HL-60 (cell line): ENCODE results near the gene HNRNPA3.
A peak's percentile ranks its signal among the peaks of the same experiment; 100 is the strongest.

Source experiments
- DNase-seq, 2 experiments: peaks; one replicate each; pipeline ENCODE4 v3.0.0-alpha.2; 2010 to 2020; ENCODE audit warnings: low read depth in 1 of 2, low spot score in 1 of 2
- H3K27ac ChIP-seq: fragments of 250-450 bp; sonication (Bioruptor Pico); replicated peaks from 2 replicates; pipeline ENCODE4 v1.5.1; 2020; ENCODE audit warnings: mild to moderate bottlenecking, moderate library complexity
- H3K27me3 ChIP-seq: fragments of 250-450 bp; sonication (Bioruptor Pico); 2 replicates; pipeline ENCODE4 v1.5.1; 2021; ENCODE audit warnings: mild to moderate bottlenecking, moderate library complexity; ENCODE audit not compliant: insufficient read depth, poor library complexity, severe bottlenecking
- H3K4me3 ChIP-seq: replicated peaks from 2 replicates; pipeline ENCODE4 v1.5.1; 2011; ENCODE audit warnings: mild to moderate bottlenecking, control low read depth, low read length; ENCODE audit not compliant: insufficient read depth
- GABPA ChIP-seq: IDR thresholded peaks from 2 replicates; pipeline ENCODE4 v1.6.1; 2012; ENCODE audit warnings: low read depth
- POLR2AphosphoS5 ChIP-seq: IDR thresholded peaks from 2 replicates; pipeline ENCODE4 v1.6.1; 2012; ENCODE audit warnings: low read depth
- SPI1 ChIP-seq: IDR thresholded peaks from 2 replicates; pipeline ENCODE4 v1.6.1; 2012; ENCODE audit warnings: low read depth, mild to moderate bottlenecking, borderline replicate concordance
- long read RNA-seq: library from polyadenylated mRNA; unstranded; transcript quantifications from one replicate; pipeline ENCODE4 v2.0.0, GENCODE V29; 2020
- TF ChIP-seq, protein P1 (sequence below): IDR thresholded peaks from 2 replicates; pipeline ENCODE4 v1.6.1; 2012; ENCODE audit warnings: low read depth; ENCODE audit not compliant: insufficient replicate concordance
- TF ChIP-seq, protein P2 (sequence below): IDR thresholded peaks from one replicate; pipeline ENCODE4 v1.5.1; 2011; ENCODE audit warnings: low read length, control low read depth, inconsistent platforms; ENCODE audit not compliant: insufficient read depth

Gene HNRNPA3
- long read RNA-seq, full-length matches to known transcripts, result 32 of 85 reads
- long read RNA-seq, partial matches to known transcripts, result 19 of 85 reads
- long read RNA-seq, other reads (novel, unspliced or antisense), result 34 of 85 reads

DNA sequence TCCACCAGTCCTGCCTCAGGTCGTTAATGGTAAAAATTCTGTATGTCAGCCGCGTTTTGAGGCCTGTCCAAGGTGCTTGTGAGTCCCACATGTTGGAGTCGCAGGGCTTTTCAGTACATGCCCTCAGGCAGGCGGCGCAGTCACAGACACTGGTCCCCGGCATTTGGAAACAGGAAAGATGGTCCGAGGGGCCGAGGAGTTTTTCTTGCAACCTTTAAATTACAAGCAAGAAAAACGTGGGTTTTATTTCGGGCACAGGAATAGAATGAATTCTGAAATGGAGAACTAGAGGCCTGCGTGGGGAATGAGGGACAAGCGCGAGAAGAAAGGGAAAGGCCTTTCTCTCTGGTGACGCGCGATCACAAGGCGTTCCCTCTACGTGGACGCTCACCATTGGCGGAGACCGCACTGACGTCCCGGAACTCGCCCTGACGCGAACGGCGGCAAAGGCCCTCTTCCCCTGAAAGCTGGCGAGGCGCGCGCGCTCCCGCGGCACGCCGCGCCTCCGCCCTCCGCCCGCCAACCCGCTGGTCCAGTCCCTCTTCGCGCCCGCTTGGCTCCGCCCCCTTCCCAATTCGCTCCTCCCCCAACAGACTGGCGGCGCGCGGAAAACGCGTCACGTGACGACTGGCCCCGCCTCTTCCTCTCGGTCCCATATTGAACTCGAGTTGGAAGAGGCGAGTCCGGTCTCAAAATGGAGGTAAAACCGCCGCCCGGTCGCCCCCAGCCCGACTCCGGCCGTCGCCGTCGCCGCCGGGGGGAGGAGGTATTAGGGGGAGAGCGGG, at the start of gene HNRNPA3:
Gene HNRNPA3, plus strand, starts transcription at position 689 of the 785 bp plus-strand sequence. Its CDS starts 6 bp downstream, at position 695.
- TF ChIP-seq POLR2AphosphoS5, result peak; percentile 91
- TF ChIP-seq, protein P1, sequence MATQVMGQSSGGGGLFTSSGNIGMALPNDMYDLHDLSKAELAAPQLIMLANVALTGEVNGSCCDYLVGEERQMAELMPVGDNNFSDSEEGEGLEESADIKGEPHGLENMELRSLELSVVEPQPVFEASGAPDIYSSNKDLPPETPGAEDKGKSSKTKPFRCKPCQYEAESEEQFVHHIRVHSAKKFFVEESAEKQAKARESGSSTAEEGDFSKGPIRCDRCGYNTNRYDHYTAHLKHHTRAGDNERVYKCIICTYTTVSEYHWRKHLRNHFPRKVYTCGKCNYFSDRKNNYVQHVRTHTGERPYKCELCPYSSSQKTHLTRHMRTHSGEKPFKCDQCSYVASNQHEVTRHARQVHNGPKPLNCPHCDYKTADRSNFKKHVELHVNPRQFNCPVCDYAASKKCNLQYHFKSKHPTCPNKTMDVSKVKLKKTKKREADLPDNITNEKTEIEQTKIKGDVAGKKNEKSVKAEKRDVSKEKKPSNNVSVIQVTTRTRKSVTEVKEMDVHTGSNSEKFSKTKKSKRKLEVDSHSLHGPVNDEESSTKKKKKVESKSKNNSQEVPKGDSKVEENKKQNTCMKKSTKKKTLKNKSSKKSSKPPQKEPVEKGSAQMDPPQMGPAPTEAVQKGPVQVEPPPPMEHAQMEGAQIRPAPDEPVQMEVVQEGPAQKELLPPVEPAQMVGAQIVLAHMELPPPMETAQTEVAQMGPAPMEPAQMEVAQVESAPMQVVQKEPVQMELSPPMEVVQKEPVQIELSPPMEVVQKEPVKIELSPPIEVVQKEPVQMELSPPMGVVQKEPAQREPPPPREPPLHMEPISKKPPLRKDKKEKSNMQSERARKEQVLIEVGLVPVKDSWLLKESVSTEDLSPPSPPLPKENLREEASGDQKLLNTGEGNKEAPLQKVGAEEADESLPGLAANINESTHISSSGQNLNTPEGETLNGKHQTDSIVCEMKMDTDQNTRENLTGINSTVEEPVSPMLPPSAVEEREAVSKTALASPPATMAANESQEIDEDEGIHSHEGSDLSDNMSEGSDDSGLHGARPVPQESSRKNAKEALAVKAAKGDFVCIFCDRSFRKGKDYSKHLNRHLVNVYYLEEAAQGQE, result peak; percentile 79
- TF ChIP-seq GABPA, result no peak
- Histone ChIP-seq H3K27me3 (no peaks in the 10 kb centered on the region), H3K4me3 (peak within 1 kb of the TSS; percentile 72), H3K27ac (peak within 1 kb of the TSS; percentile 98)
- DNase-seq, result peak; percentile 98 to 99

DNA sequence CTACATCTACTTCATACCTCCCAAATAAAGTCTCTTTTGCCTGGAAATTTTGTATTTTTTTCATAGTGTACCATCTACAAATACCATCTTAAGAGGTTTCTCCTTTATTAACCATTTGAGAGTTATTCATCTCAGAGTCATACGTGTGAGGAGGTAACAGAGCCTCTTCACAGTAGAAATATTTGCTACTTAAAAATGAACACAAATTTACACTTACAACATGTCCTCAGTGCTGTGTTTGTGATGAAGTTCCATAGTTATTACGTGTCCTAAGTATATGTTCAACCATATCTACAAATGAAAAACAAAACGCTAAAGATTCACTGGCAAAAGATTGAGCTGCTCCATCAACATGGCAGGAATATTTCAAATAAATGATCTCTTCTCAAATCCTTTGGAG, 48.5 kb upstream of the HNRNPA3 start:
- TF ChIP-seq POLR2AphosphoS5 (no peak), GABPA (no peak), SPI1 (no peak)
- TF ChIP-seq, protein P2, sequence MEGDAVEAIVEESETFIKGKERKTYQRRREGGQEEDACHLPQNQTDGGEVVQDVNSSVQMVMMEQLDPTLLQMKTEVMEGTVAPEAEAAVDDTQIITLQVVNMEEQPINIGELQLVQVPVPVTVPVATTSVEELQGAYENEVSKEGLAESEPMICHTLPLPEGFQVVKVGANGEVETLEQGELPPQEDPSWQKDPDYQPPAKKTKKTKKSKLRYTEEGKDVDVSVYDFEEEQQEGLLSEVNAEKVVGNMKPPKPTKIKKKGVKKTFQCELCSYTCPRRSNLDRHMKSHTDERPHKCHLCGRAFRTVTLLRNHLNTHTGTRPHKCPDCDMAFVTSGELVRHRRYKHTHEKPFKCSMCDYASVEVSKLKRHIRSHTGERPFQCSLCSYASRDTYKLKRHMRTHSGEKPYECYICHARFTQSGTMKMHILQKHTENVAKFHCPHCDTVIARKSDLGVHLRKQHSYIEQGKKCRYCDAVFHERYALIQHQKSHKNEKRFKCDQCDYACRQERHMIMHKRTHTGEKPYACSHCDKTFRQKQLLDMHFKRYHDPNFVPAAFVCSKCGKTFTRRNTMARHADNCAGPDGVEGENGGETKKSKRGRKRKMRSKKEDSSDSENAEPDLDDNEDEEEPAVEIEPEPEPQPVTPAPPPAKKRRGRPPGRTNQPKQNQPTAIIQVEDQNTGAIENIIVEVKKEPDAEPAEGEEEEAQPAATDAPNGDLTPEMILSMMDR, result no peak
- TF ChIP-seq, protein P1, result no peak
- DNase-seq, result no peak
- Histone ChIP-seq H3K27me3 (no peaks in the 10 kb centered on the region), H3K4me3 (no peak overlapping the region), H3K27ac (no peak overlapping the region)

DNA sequence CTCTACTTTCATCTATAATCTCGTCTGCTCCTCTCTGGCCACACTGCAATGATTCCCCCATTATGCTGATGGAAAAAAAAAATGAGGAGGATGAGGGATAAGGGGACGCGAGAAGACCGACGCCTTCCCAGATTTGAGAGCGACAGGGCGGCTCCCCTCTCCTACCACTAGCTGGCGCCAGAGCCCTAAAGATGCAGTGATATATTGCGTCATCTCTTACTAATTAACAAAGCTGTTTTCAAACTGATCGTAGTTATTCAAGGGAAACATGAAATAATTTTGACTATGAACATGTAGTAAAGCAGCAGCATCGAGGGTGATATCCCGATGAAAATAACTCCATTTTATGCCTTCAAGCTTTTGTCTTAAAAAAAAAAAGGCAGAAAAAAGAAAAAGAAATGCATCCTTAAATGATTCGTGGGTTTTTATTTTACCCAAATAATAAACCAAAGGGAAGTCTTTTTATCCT, 48.0 kb upstream of the HNRNPA3 start:
- Histone ChIP-seq H3K4me3 (peak overlapping the region; percentile 30), H3K27me3 (no peaks in the 10 kb centered on the region), H3K27ac (peak overlapping the region; percentile 57)
- peak; percentile 66 to 81 for DNase-seq
- TF ChIP-seq, protein P2, result peak; percentile 100
- no peak for TF ChIP-seq GABPA
- TF ChIP-seq, protein P1, result no peak
